Naive thymus-derived CD4-positive, alpha-beta T cell (primary cell): Measurements from ENCODE around the gene BCL6B. TPM values are rescaled to one million over a fixed set of nuclear protein-coding genes. Genes with fewer than 3 reads are reported as not detected.

Experiments
- ATAC-seq: fragments of 150-1000 bp; cut with Tn5 transposase; 2 replicates; pipeline ENCODE4 v1.10.0; 2021; ENCODE audit warnings: mild to moderate bottlenecking, moderate library complexity
- CTCF ChIA-PET: fragments of 350-600 bp; sonication (Branson Sonifier 250); formaldehyde crosslinking; loops from one replicate; lab custom pipeline; 2021; ENCODE audit warnings: antibody characterized with exemption; lab: Charles Lee
- POLR2A ChIA-PET: fragments of 350-600 bp; sonication (Branson Sonifier 250); formaldehyde crosslinking; loops from one replicate; lab custom pipeline; 2021; ENCODE audit warnings: antibody characterized with exemption, inconsistent platforms; lab: Charles Lee
- DNase-seq, 9 donors: peaks; one replicate each; pipeline versions ENCODE4 v3.0.0 to v3.0.0-alpha.2; 2020 to 2022; ENCODE audit warnings: mixed read lengths in 1 of 9
- H3K27ac ChIP-seq: one replicate; pipeline ENCODE4 v1.7.0; 2013; ENCODE audit warnings: mild to moderate bottlenecking, low read depth, low read length, moderate library complexity
- H3K27me3 ChIP-seq, 2 donors: one replicate each; pipeline ENCODE4 v1.7.0; 2013; ENCODE audit warnings: low read length in 2 of 2, mild to moderate bottlenecking in 2 of 2, moderate library complexity in 2 of 2; ENCODE audit not compliant: control insufficient read depth in 2 of 2, insufficient read depth in 2 of 2
- H3K36me3 ChIP-seq, 3 experiments: 1 replicate in 2 of 3; 2 replicates in 1 of 3; pipeline ENCODE4 v1.7.0; 2013; ENCODE audit warnings: low read length in 3 of 3, mild to moderate bottlenecking in 3 of 3, moderate library complexity in 1 of 3; ENCODE audit not compliant: insufficient read depth in 3 of 3, control insufficient read depth in 2 of 3
- H3K4me1 ChIP-seq, 2 donors: one replicate each; pipeline ENCODE4 v1.7.0; 2013; ENCODE audit warnings: low read length in 2 of 2, mild to moderate bottlenecking in 2 of 2, moderate library complexity in 1 of 2; ENCODE audit not compliant: control insufficient read depth in 2 of 2, insufficient read depth in 2 of 2
- H3K4me3 ChIP-seq: 2 replicates; pipeline ENCODE4 v1.7.0; 2013; ENCODE audit warnings: mild to moderate bottlenecking, low read length
- H3K9me3 ChIP-seq, 3 experiments: 1 replicate in 2 of 3; 2 replicates in 1 of 3; pipeline ENCODE4 v1.7.0; 2013; ENCODE audit warnings: low read length in 3 of 3; ENCODE audit not compliant: control insufficient read depth in 2 of 3
- H3K27ac Mint-ChIP-seq, 9 donors: one replicate each; pipeline ENCODE4 v1.8.0; 2020 to 2022; ENCODE audit warnings: mixed read lengths in 9 of 9, mild to moderate bottlenecking in 8 of 9, moderate library complexity in 5 of 9, inconsistent platforms in 2 of 9
- H3K27me3 Mint-ChIP-seq, 5 donors: one replicate each; pipeline ENCODE4 v1.8.0; 2021 to 2022; ENCODE audit warnings: mixed read lengths in 5 of 5, mild to moderate bottlenecking in 1 of 5
- H3K36me3 Mint-ChIP-seq, 5 donors: one replicate each; pipeline ENCODE4 v1.8.0; 2020 to 2022; ENCODE audit warnings: mixed read lengths in 5 of 5, mild to moderate bottlenecking in 3 of 5, inconsistent platforms in 1 of 5
- H3K4me1 Mint-ChIP-seq, 7 donors: one replicate each; pipeline ENCODE4 v1.8.0; 2020 to 2022; ENCODE audit warnings: mixed read lengths in 7 of 7, mild to moderate bottlenecking in 3 of 7, inconsistent platforms in 1 of 7
- H3K4me3 Mint-ChIP-seq, 10 donors: one replicate each; pipeline ENCODE4 v1.8.0; 2020 to 2022; ENCODE audit warnings: mild to moderate bottlenecking in 10 of 10, mixed read lengths in 10 of 10, moderate library complexity in 6 of 10, inconsistent platforms in 2 of 10
- H3K9me3 Mint-ChIP-seq, 11 donors: one replicate each; pipeline ENCODE4 v1.8.0; 2020 to 2022; ENCODE audit warnings: mixed read lengths in 11 of 11, mild to moderate bottlenecking in 4 of 11, inconsistent platforms in 1 of 11, moderate library complexity in 1 of 11
- intact Hi-C, 2 donors: fragments of 100-400 bp; cut with micrococcal nuclease; formaldehyde crosslinking; loops; one replicate each; pipeline ENCODE4 v1.15.1; 2023
- polyA plus RNA-seq, 2 donors: library from polyadenylated mRNA; unstranded; fragments of 300-500 nt; fragmentation: Illumina TruSeq; gene quantifications; one replicate each; pipeline ENCODE4 v1.2.3, GENCODE V29; 2021
- total RNA-seq, 6 experiments: library from RNA in 5 of 6; stranded (reverse) in 5 of 6; gene quantifications; 1 replicate in 5 of 6; 2 replicates in 1 of 6; pipeline ENCODE4 v1.2.3 and lab custom pipeline; 2021 to 2026

BCL6B gene
- total and polyA plus RNA-seq, 7 experiments from 2014 or later, result 0.70 TPM; not detected in 6

- H3K4me3 Mint-ChIP-seq, result no peak overlapping the region
- no peaks in the 10 kb centered on the region for H3K4me1 ChIP-seq
- peaks cover 0 to 2% (median 0%) of the 10 kb centered on the region in 11 donors for H3K9me3 Mint-ChIP-seq
- H3K9me3 ChIP-seq, result no peaks in the 10 kb centered on the region
- no peak overlapping the region for H3K27ac ChIP-seq
- no peak for ATAC-seq
- H3K4me3 ChIP-seq, result no peak overlapping the region
- DNase-seq, result no peak
- peaks cover 8 to 65% (median 12%) of the 10 kb centered on the region in 3 experiments for H3K36me3 ChIP-seq
- no peaks in the 10 kb centered on the region for H3K27me3 ChIP-seq
- intact Hi-C loops, result no loop called here
- POLR2A ChIA-PET, result no interaction called here
- H3K27me3 Mint-ChIP-seq, result no peaks in the 10 kb centered on the region
- peaks cover 9 to 44% (median 29%) of the 10 kb centered on the region in 5 donors for H3K36me3 Mint-ChIP-seq
- CTCF ChIA-PET, result no interaction called here
- H3K27ac Mint-ChIP-seq, result peak overlapping the region in 2 of 9 donors; percentile 52 to 55
- peaks cover 0 to 18% (median 8%) of the 10 kb centered on the region in 7 donors for H3K4me1 Mint-ChIP-seq
Measured at GRCh38 chr17:6998855-6999508, 23.9 kb upstream of the BCL6B start.

DNA sequence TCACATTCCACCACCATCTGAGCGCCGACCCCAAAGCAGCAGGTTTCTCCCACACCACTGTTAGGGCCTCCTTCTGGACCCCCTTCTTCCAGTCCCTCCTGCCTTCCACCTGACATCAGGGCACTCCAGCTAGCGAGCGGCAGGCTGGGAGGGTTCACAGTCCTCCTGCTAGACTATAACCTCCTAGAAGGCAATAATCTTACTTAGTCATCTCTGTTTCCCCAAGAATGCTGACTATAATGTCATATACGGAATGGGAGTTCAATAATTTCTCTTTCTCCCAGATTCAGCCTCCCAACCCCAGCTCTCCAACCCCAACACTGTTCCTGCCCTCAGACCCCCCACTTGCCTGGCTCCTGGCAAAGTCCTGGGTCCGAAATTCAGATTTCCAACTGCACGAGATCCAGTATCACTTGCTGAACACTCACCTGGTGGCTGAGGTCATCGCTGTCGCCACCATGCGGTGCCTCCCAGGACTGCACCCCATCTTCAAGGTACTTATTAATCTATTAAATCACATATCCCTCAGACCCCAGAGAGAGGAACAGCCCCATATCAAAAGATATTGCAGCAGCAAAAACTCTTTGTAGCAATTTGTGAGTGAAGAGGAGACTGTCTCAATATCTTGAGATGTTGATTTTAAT is 21.4 kb upstream of the BCL6B start:
- H3K9me3 ChIP-seq, result no peaks in the 10 kb centered on the region
- peak overlapping the region in 4 of 9 donors; percentile 39 to 77 (median 53) for H3K27ac Mint-ChIP-seq
- H3K4me3 ChIP-seq, result no peak overlapping the region
- peaks cover 9 to 44% (median 29%) of the 10 kb centered on the region in 5 donors for H3K36me3 Mint-ChIP-seq
- ChIA-PET CTCF (no interaction called here), POLR2A (interaction anchor here (0.5 to 2.0 kb wide), 2 partner anchors 11 to 139 kb away, joined by 3 to 4 read pairs; partner anchors contain the start of gene RNASEK)
- H3K4me1 ChIP-seq, result no peaks in the 10 kb centered on the region
- H3K27ac ChIP-seq, result no peak overlapping the region
- H3K36me3 ChIP-seq, result peaks cover 8 to 66% (median 12%) of the 10 kb centered on the region in 3 experiments
- intact Hi-C loops, result loop anchor here in 1 of 2 donors (5.0 kb wide), 1 partner anchor 334 kb away; no protein-coding TSS in a partner anchor
- peaks cover 0 to 2% (median 0%) of the 10 kb centered on the region in 11 donors for H3K9me3 Mint-ChIP-seq
- peak in 4 of 9 donors; percentile 19 to 44 (median 26) for DNase-seq
- H3K27me3 Mint-ChIP-seq, result no peaks in the 10 kb centered on the region
- no peak overlapping the region for H3K4me3 Mint-ChIP-seq
- no peaks in the 10 kb centered on the region for H3K27me3 ChIP-seq
- peaks cover 6 to 22% (median 12%) of the 10 kb centered on the region in 7 donors for H3K4me1 Mint-ChIP-seq
- peak; percentile 37 for ATAC-seq

DNA sequence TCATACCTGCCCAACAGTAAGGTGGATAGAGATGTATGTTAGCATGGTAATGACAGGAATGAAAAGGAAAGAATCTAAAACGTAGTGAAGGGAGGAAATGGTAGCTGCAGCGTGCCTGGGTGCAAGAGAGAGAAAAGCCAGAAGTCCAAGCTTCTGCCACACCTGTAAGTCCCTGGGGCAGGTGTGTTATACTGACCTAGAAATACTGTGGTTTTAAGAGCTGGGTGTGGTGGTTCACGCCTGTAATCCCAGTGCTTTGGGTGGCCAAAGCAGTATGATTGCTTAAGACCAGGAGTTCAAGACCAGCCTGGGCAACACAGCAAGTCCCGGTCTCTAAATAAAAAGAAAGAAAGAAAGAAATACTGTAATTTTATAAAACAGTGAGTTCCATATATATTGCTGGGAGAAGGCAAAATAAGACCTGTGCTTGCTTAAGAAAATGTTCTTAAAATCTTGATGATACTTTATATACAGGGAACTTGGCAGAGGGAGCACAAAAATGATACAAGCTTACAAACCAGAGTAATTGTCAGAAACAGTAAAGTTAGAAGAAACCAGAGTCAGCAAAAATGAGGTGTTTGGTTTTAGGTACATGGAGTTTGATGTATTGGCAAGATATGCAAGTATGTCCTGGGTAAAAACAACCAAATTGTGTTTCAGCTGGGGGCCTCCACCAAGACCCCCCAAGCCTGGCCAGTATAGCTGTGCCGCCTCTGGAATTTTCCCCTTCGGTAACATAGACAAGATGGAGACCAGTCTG is 20.4 kb upstream of the BCL6B start:
- Histone ChIP-seq H3K4me1 (no peaks in the 10 kb centered on the region), H3K36me3 (peaks cover 8 to 67% (median 12%) of the 10 kb centered on the region in 3 experiments), H3K9me3 (no peaks in the 10 kb centered on the region), H3K27me3 (no peaks in the 10 kb centered on the region), H3K27ac (no peak overlapping the region), H3K4me3 (no peak overlapping the region)
- Mint-ChIP-seq H3K27ac (peak overlapping the region in 2 of 9 donors; percentile 16 to 41), H3K27me3 (no peaks in the 10 kb centered on the region), H3K9me3 (peaks cover 0 to 2% (median 0%) of the 10 kb centered on the region in 11 donors), H3K36me3 (peaks cover 4 to 47% (median 24%) of the 10 kb centered on the region in 5 donors), H3K4me1 (peaks cover 6 to 30% (median 19%) of the 10 kb centered on the region in 7 donors), H3K4me3 (no peak overlapping the region)
- no peak for DNase-seq
- ChIA-PET CTCF (interaction anchor here (0.6 to 9.4 kb wide), 5 partner anchors 12 to 92 kb away, joined by 3 to 121 read pairs (median 4); no protein-coding TSS in a partner anchor), POLR2A (interaction anchor here (2.0 kb wide), 1 partner anchor 10 kb away, joined by 4 read pairs; the partner anchor contains the start of gene RNASEK)
- intact Hi-C loops, result loop anchor here in 1 of 2 donors (5.0 kb wide), 1 partner anchor 335 kb away; no protein-coding TSS in a partner anchor
- ATAC-seq, result no peak

DNA sequence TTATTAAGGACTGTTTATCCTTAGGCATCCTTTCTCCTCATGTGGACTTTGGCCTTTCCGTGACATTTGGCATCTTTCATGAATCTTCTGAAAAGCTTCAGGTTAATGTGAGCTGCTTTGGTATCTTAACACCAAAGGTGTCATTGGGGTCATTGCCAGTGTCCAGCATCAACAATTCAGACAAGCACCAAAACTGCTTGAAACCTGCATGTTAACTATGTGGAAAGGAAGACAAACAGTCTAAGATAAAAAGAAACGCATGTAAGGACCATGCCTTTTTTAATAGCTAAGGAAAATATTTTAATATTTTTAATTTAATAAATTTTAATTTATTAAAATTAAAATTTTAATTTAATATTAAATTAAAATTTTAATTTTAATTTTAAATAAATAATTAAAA is 19.1 kb upstream of the BCL6B start:
- Mint-ChIP-seq H3K4me1 (peaks cover 10 to 36% (median 20%) of the 10 kb centered on the region in 7 donors), H3K4me3 (no peak overlapping the region), H3K27me3 (no peaks in the 10 kb centered on the region), H3K36me3 (peaks cover 4 to 38% (median 18%) of the 10 kb centered on the region in 5 donors), H3K9me3 (peaks cover 0 to 2% (median 0%) of the 10 kb centered on the region in 11 donors), H3K27ac (no peak overlapping the region)
- no peaks in the 10 kb centered on the region for H3K4me1 ChIP-seq
- intact Hi-C loops, result loop anchor here (1.0 to 5.0 kb wide), 5 partner anchors 9 to 336 kb away; partner anchors contain the start of gene RNASEK (in 1 of the 2)
- ChIA-PET CTCF (interaction anchor here (0.7 to 9.4 kb wide), 14 partner anchors 10 to 160 kb away, joined by 3 to 121 read pairs (median 4); partner anchors contain the start of gene SLC16A13), POLR2A (interaction anchor here (0.6 to 2.0 kb wide), 5 partner anchors 8 to 160 kb away, joined by 3 to 7 read pairs (median 4); partner anchors contain the start of gene RNASEK)
- no peak for DNase-seq
- H3K27me3 ChIP-seq, result no peaks in the 10 kb centered on the region
- H3K27ac ChIP-seq, result no peak overlapping the region
- peaks cover 8 to 56% (median 12%) of the 10 kb centered on the region in 3 experiments for H3K36me3 ChIP-seq
- no peaks in the 10 kb centered on the region for H3K9me3 ChIP-seq
- no peak for ATAC-seq
- H3K4me3 ChIP-seq, result no peak overlapping the region

GRCh38 chr17:7004398-7005253 is 18.2 kb upstream of the BCL6B start:
- Mint-ChIP-seq H3K4me1 (peaks cover 14 to 42% (median 27%) of the 10 kb centered on the region in 7 donors), H3K27ac (peak overlapping the region in 8 of 9 donors; percentile 5 to 60 (median 31)), H3K36me3 (peaks cover 4 to 37% (median 13%) of the 10 kb centered on the region in 5 donors), H3K9me3 (peaks cover 0 to 2% (median 0%) of the 10 kb centered on the region in 11 donors), H3K4me3 (no peak overlapping the region), H3K27me3 (no peaks in the 10 kb centered on the region)
- POLR2A ChIA-PET, result interaction anchor here (0.6 to 1.5 kb wide), 5 partner anchors 11 to 161 kb away, joined by 3 to 7 read pairs (median 4); no protein-coding TSS in a partner anchor
- peaks cover 8 to 51% (median 12%) of the 10 kb centered on the region in 3 experiments for H3K36me3 ChIP-seq
- ATAC-seq (peak; percentile 98), DNase-seq (peak in 7 of 9 donors; percentile 67 to 80 (median 77))
- no peak overlapping the region for H3K27ac ChIP-seq
- CTCF ChIA-PET, result interaction anchor here (0.5 to 9.4 kb wide), 19 partner anchors 11 to 1309 kb away, joined by 3 to 121 read pairs (median 4); partner anchors contain the start of gene SLC16A13
- H3K9me3 ChIP-seq, result no peaks in the 10 kb centered on the region
- H3K4me3 ChIP-seq, result no peak overlapping the region
- H3K27me3 ChIP-seq, result no peaks in the 10 kb centered on the region
- intact Hi-C loops, result loop anchor here (1.0 to 5.0 kb wide), 6 partner anchors 8 to 337 kb away; partner anchors contain the start of gene RNASEK (in 1 of the 2)
- no peaks in the 10 kb centered on the region for H3K4me1 ChIP-seq
